Body of pancreas (tissue), 4 donors: ENCODE measurements around the gene ATF6B.
"Not testable (repeated sequence)": the region's sequence is repeated elsewhere in the genome, so short reads cannot be mapped to it uniquely, and the experiment has no call there.

ENCODE experiments used
- POLR2A ChIP-seq, 3 donors: fragments of 450-650 bp; IDR thresholded peaks; one replicate each; pipeline ENCODE4 v1.6.1; 2016; ENCODE audit warnings: antibody characterized with exemption in 3 of 3, mild to moderate bottlenecking in 2 of 3
- TF ChIP-seq, protein P1 (sequence below), 7 experiments: fragments of 450-650 bp in 4 of 7; fragments of 200-600 bp in 3 of 7; sonication (generic) in 3 of 7; IDR thresholded peaks; one replicate each; pipeline ENCODE4 v1.5.1; 2016 to 2019; ENCODE audit warnings: antibody characterized with exemption in 7 of 7

DNA sequence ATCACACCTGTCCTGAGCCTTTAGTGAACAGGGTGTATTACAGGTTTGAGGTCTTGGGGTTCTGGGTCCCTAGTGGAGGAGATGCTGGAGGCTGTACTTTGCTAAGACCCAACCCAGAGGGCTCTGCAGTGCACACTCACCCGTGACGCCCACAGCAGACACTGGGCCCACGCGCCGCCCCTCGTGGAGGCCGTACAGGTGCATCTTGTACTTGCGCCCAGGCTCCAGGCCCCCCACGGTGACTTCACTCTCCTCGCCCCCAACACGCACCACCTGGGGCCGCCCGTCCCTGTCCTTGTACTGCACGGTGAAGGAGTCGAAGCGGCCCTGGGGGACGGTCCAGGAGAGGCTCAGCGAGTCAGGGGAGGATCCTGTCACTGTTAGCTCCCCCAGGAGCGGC is 60.5 kb downstream of the ATF6B start:
- TF ChIP-seq, protein P1, sequence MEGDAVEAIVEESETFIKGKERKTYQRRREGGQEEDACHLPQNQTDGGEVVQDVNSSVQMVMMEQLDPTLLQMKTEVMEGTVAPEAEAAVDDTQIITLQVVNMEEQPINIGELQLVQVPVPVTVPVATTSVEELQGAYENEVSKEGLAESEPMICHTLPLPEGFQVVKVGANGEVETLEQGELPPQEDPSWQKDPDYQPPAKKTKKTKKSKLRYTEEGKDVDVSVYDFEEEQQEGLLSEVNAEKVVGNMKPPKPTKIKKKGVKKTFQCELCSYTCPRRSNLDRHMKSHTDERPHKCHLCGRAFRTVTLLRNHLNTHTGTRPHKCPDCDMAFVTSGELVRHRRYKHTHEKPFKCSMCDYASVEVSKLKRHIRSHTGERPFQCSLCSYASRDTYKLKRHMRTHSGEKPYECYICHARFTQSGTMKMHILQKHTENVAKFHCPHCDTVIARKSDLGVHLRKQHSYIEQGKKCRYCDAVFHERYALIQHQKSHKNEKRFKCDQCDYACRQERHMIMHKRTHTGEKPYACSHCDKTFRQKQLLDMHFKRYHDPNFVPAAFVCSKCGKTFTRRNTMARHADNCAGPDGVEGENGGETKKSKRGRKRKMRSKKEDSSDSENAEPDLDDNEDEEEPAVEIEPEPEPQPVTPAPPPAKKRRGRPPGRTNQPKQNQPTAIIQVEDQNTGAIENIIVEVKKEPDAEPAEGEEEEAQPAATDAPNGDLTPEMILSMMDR (IDR thresholded peaks at IDR 0.05) = not testable (repeated sequence)
- not testable (repeated sequence) for TF ChIP-seq POLR2A (IDR thresholded peaks at IDR 0.05)
